ENCODE data around the gene MAP3K1.

DNA sequence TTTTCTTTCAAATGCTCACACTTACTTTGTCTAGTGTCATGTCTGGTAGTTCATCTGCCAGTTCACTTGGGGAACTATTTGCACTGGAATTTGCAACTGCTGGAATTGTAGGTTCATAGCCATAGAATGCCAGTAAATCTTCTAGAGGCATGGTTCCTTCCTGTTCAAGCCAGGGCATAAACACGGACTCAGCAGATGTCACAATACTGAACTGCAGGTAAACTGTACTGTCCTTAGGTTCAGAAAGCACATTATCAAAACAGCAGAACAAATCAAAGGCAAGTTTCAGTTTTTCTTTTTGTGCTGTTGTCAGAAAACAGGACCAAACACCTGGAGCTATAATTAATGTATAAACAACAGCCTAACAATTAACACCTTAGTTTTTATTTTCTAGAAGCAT lies 123.5 kb downstream of the MAP3K1 start:
- TF ChIP-seq POLR2A (IDR thresholded peaks at IDR 0.05; ENCODE audit: low read length) (no peak), GATA1 (IDR thresholded peaks at IDR 0.05; ENCODE audit: low read depth, low read length) (no peak)
